ACC112 (cell line): Measurements from ENCODE around the gene PPP1CA.

Experiments used
- H2AFZ ChIP-seq: fragments of 200-600 bp; sonication (generic); one replicate; pipeline ENCODE4 v1.6.0; 2017; ENCODE audit warnings: antibody characterized with exemption, low read length; ENCODE audit not compliant: unreplicated experiment
- H3K27ac ChIP-seq: fragments of 200-600 bp; sonication (generic); 2 replicates; pipeline ENCODE4 v1.5.1; 2014; ENCODE audit warnings: low read depth, mild to moderate bottlenecking, antibody characterized with exemption, low read length, moderate library complexity
- H3K27me3 ChIP-seq: fragments of 200-600 bp; sonication (generic); 2 replicates; pipeline ENCODE4 v1.6.1; 2014; ENCODE audit warnings: mild to moderate bottlenecking, antibody characterized with exemption, low read length, moderate library complexity, mixed read lengths; ENCODE audit not compliant: insufficient read depth
- H3K36me3 ChIP-seq: fragments of 200-600 bp; sonication (generic); 2 replicates; pipeline ENCODE4 v1.6.1; 2016; ENCODE audit warnings: mild to moderate bottlenecking, antibody characterized with exemption, low read length, moderate library complexity, mixed read lengths; ENCODE audit not compliant: insufficient read depth
- H3K4me1 ChIP-seq: fragments of 200-600 bp; sonication (generic); one replicate; pipeline ENCODE4 v1.6.1; 2016; ENCODE audit warnings: low read length, mixed read lengths; ENCODE audit not compliant: insufficient read depth, unreplicated experiment, control insufficient read depth
- H3K4me3 ChIP-seq: fragments of 200-600 bp; sonication (generic); 2 replicates; pipeline ENCODE4 v1.5.1; 2014; ENCODE audit warnings: mild to moderate bottlenecking, low read depth, low read length
- H3K79me2 ChIP-seq: fragments of 200-600 bp; sonication (generic); one replicate; pipeline ENCODE4 v1.6.0; 2016; ENCODE audit warnings: low read length; ENCODE audit not compliant: control insufficient read depth, unreplicated experiment, insufficient read depth

Gene PPP1CA

GRCh38 chr11:67401495-67402191 is at the start of gene PPP1CA:
PPP1CA (minus strand) TSS chr11:67401858; CDS start chr11:67401782, 76 bp downstream.
- peak within 1 kb of the TSS; percentile 98 for H2AFZ ChIP-seq

GRCh38 chr11:67450796-67451657 is 49.4 kb upstream of the PPP1CA start:
- H3K4me3 ChIP-seq, result no peak overlapping the region
- H3K79me2 ChIP-seq, result no peaks in the 10 kb centered on the region
- H3K4me1 ChIP-seq, result no peaks in the 10 kb centered on the region
- no peaks in the 10 kb centered on the region for H3K27me3 ChIP-seq
- H3K27ac ChIP-seq, result no peak overlapping the region
- H3K36me3 ChIP-seq, result no peaks in the 10 kb centered on the region
- no peak overlapping the region for H2AFZ ChIP-seq

More at GRCh38 chr11:67401495-67402191, at the start of gene PPP1CA:
- Histone ChIP-seq H3K4me1 (peaks cover 12% of the 10 kb centered on the region), H3K27ac (peak within 1 kb of the TSS; percentile 89), H3K79me2 (peaks cover 15% of the 10 kb centered on the region), H3K27me3 (no peaks in the 10 kb centered on the region), H3K4me3 (peak within 1 kb of the TSS; percentile 99), H3K36me3 (peaks cover 2% of the 10 kb centered on the region; the same call in 1 of the 2 replicates)

- Histone ChIP-seq H3K4me1 (no peaks in the 10 kb centered on the region), H3K27ac (no peak overlapping the region), H2AFZ (no peak overlapping the region), H3K27me3 (no peaks in the 10 kb centered on the region), H3K79me2 (no peaks in the 10 kb centered on the region), H3K4me3 (no peak overlapping the region), H3K36me3 (no peaks in the 10 kb centered on the region)
Observed at GRCh38 chr11:67449116-67449844, 47.6 kb upstream of the PPP1CA start.

- Histone ChIP-seq H3K36me3 (no peaks in the 10 kb centered on the region), H3K4me3 (no peak overlapping the region), H3K27ac (no peak overlapping the region), H2AFZ (no peak overlapping the region), H3K4me1 (no peaks in the 10 kb centered on the region), H3K79me2 (no peaks in the 10 kb centered on the region), H3K27me3 (no peaks in the 10 kb centered on the region)
Observed at GRCh38 chr11:67448220-67448609, 46.6 kb upstream of the PPP1CA start.

GRCh38 chr11:67445515-67445914 is 43.9 kb upstream of the PPP1CA start:
- Histone ChIP-seq H3K4me3 (no peak overlapping the region), H3K4me1 (peaks cover 7% of the 10 kb centered on the region), H3K27ac (no peak overlapping the region), H3K79me2 (peaks cover 6% of the 10 kb centered on the region), H3K36me3 (no peaks in the 10 kb centered on the region), H3K27me3 (no peaks in the 10 kb centered on the region), H2AFZ (no peak overlapping the region)

- H3K79me2 ChIP-seq, result peaks cover 6% of the 10 kb centered on the region
- no peaks in the 10 kb centered on the region for H3K36me3 ChIP-seq
- peak overlapping the region; percentile 41 for H3K27ac ChIP-seq
- no peaks in the 10 kb centered on the region for H3K27me3 ChIP-seq
- no peak overlapping the region for H2AFZ ChIP-seq
- peaks cover 7% of the 10 kb centered on the region for H3K4me1 ChIP-seq
- H3K4me3 ChIP-seq, result peak overlapping the region; percentile 98
Observed at GRCh38 chr11:67442504-67443404, 41.1 kb upstream of the PPP1CA start.

GRCh38 chr11:67441731-67442351 is 40.2 kb upstream of the PPP1CA start:
- H3K4me1 ChIP-seq, result peaks cover 7% of the 10 kb centered on the region
- H2AFZ ChIP-seq, result no peak overlapping the region
- no peak overlapping the region for H3K27ac ChIP-seq
- H3K79me2 ChIP-seq, result peaks cover 6% of the 10 kb centered on the region
- no peaks in the 10 kb centered on the region for H3K27me3 ChIP-seq
- no peaks in the 10 kb centered on the region for H3K36me3 ChIP-seq
- peak overlapping the region; percentile 98; the same call in 1 of the 2 replicates for H3K4me3 ChIP-seq

GRCh38 chr11:67441098-67441563 is 39.5 kb upstream of the PPP1CA start:
- Histone ChIP-seq H3K27me3 (no peaks in the 10 kb centered on the region), H3K27ac (no peak overlapping the region), H3K79me2 (peaks cover 6% of the 10 kb centered on the region), H3K36me3 (no peaks in the 10 kb centered on the region), H3K4me3 (no peak overlapping the region), H3K4me1 (peaks cover 7% of the 10 kb centered on the region), H2AFZ (no peak overlapping the region)

GRCh38 chr11:67440229-67441097 is 38.8 kb upstream of the PPP1CA start:
- peaks cover 7% of the 10 kb centered on the region for H3K4me1 ChIP-seq
- H3K27ac ChIP-seq, result no peak overlapping the region
- no peaks in the 10 kb centered on the region for H3K36me3 ChIP-seq

More at GRCh38 chr11:67440229-67441097, 38.8 kb upstream of the PPP1CA start:
- Histone ChIP-seq H3K27me3 (no peaks in the 10 kb centered on the region), H2AFZ (no peak overlapping the region), H3K79me2 (peaks cover 6% of the 10 kb centered on the region), H3K4me3 (no peak overlapping the region)
